T-helper 2 cell (primary cell): Measurements from ENCODE around the gene RPUSD1.

Source experiments
- DNase-seq, 5 experiments: peaks; one replicate each; pipeline versions ENCODE4 v3.0.0 to v3.0.0-alpha.2; 2012 to 2022

RPUSD1 gene

GRCh38 chr16:741986-742629 lies 46.1 kb downstream of the RPUSD1 start:
- DNase-seq: no peak

- DNase-seq: peak; percentile 83 to 94 (median 86)
Observed at GRCh38 chr16:740764-741505, 47.2 kb downstream of the RPUSD1 start, which contains the start of gene CIAO3. CIAO3 (minus strand) TSS chr16:740997; CDS start chr16:740985, 12 bp downstream.

GRCh38 chr16:740459-740763 lies 47.8 kb downstream of the RPUSD1 start:
- DNase-seq: no peak

GRCh38 chr16:739560-740458 lies 48.4 kb downstream of the RPUSD1 start:
- no peak for DNase-seq

GRCh38 chr16:736936-737481 lies 51.2 kb downstream of the RPUSD1 start:
- no peak for DNase-seq

GRCh38 chr16:735982-736453 lies 52.2 kb downstream of the RPUSD1 start:
- DNase-seq: peak in 1 of 5 experiments; percentile 69

- DNase-seq: no peak
Observed at GRCh38 chr16:734981-735881, 53.0 kb downstream of the RPUSD1 start.
